Activated T-helper 2 cell treated with anti-CD3 and anti-CD28 coated beads, Interferon-gamma antibody, Interleukin-2, Interleukin-4, amounts not matched to agents 10 μg/mL and 5 μg/mL and 100 μg/mL, durations not matched to agents 14 hours and 24 hours and 36 hours (primary cell): ENCODE measurements around the gene CA11. TPM values are rescaled to one million over a fixed set of nuclear protein-coding genes. Genes with fewer than 3 reads are reported as not detected.
A peak's percentile ranks its signal among the peaks of the same experiment; 100 is the strongest.
"Not testable (repeated sequence)": the region's sequence is repeated elsewhere in the genome, so short reads cannot be mapped to it uniquely, and the experiment has no call there.

ENCODE experiments used
- DNase-seq: peaks from one replicate; pipeline ENCODE4 v3.0.0; 2021; ENCODE audit warnings: low spot score
- H3K27ac Mint-ChIP-seq: one replicate; pipeline ENCODE4 v1.8.0; 2021; ENCODE audit warnings: mixed read lengths
- H3K27me3 Mint-ChIP-seq: one replicate; pipeline ENCODE4 v1.8.0; 2021; ENCODE audit warnings: low read depth, mixed read lengths
- H3K36me3 Mint-ChIP-seq: one replicate; pipeline ENCODE4 v1.8.0; 2021; ENCODE audit warnings: low read depth, mixed read lengths
- H3K4me1 Mint-ChIP-seq: one replicate; pipeline ENCODE4 v1.8.0; 2021; ENCODE audit warnings: low read depth, mixed read lengths
- H3K4me3 Mint-ChIP-seq: one replicate; pipeline ENCODE4 v1.8.0; 2021; ENCODE audit warnings: low read depth, mild to moderate bottlenecking, moderate library complexity, mixed read lengths
- H3K9me3 Mint-ChIP-seq: one replicate; pipeline ENCODE4 v1.8.0; 2021; ENCODE audit warnings: mixed read lengths
- intact Hi-C: fragments of 100-400 bp; cut with micrococcal nuclease; formaldehyde crosslinking; loops from one replicate; pipeline ENCODE4 v1.15.1; 2023
- total RNA-seq: library from RNA; stranded (reverse); gene quantifications from 2 replicates; pipeline ENCODE4 v1.2.3, GENCODE V29; 2022

The CA11 gene
- 5.4 and 6.5 TPM in 2 replicates for total RNA-seq

DNA sequence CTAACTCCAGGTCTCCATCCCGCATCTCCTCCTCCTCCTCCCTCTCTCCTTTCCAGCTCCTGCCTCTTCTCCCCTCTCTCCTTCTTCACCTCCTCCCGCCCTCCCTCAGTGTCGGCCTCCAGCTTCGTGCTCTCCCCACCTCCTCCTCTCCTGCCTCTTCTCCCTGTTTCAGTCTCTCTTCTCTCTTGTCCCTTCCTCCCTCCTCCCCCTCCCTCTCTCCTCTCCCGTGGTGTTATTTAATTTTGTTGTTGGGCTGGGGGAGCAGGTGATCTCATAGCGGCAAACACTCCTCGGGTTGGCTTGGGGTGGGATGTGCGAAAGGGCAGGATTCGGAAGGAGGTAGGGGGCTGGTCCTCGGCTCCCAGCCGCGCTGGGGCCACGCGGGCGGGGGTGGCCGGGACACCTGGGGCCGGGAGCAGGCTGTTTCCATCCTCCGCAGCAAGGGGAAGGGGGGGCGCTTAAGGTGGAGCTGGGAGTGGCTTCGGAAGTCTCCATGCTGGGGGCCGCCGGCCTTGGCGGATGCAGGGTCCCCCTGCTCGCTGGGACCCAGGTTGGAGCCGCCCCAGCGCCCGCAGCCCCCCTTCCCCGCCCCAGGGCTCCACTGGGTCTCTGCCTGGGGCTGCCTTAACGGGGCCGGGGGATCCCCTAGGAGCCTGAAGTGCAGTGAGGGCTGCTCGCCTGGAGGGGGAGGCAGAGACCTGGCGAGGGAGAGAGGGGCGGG is at the start of gene CA11:
Gene CA11, minus strand, starts transcription at position 187 of the 721 bp plus-strand sequence. CDS start 555 bp downstream, outside the sequence.
- Mint-ChIP-seq H3K27me3 (peaks cover 4% of the 10 kb centered on the region), H3K27ac (peak within 1 kb of the TSS; percentile 81), H3K4me1 (peaks cover 31% of the 10 kb centered on the region), H3K9me3 (no peaks in the 10 kb centered on the region), H3K36me3 (no peaks in the 10 kb centered on the region), H3K4me3 (peak within 1 kb of the TSS; percentile 75)
- intact Hi-C loops, result loop anchor here (1.0 to 5.0 kb wide), 6 partner anchors 8 to 197 kb away; no protein-coding TSS in a partner anchor
- peak; percentile 88 for DNase-seq

DNA sequence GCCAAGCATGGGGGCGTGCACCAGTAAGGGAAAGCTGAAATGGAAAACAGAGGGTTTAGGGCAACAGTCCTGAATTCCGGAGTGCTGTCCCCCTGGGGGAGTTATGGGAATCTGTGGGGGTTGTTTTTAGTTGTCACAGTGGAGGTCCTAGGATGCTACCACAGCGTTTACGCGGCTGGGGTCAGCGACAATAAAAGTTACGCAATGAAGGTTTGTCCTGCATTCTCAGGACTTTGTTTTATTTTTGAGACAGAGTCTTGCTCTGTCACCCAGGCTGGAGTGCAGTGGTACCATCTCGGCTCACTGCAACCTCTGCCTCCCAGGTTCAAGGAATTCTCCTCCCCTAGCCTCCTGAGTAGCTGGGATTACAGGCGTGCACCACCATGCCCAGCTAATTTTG is 47.6 kb upstream of the CA11 start:
- intact Hi-C loops, H3K4me3 Mint-ChIP-seq, H3K36me3 Mint-ChIP-seq, H3K9me3 Mint-ChIP-seq, H3K27ac Mint-ChIP-seq, H3K4me1 Mint-ChIP-seq, DNase-seq: not testable (repeated sequence)
- peaks cover 13% of the 10 kb centered on the region for H3K27me3 Mint-ChIP-seq

DNA sequence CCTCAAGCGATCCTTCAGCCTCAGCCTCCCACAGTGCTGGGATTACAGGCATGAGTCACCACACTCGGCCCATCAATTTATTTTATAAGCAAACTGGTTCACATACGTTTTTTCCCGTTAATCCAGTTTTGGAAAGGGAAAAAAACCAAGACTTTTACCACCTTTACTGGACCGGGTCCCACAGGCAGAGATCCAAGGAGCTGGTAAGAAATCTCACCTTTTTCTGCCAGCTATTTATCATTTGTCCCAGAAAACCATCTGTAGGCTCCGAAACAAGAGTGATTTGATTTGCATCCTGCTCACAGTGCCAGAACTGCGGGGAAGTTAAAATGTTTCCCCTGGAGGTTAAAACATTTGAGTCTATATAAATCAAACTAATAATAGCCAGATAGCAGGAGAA is 43.5 kb upstream of the CA11 start:
- no peaks in the 10 kb centered on the region for H3K36me3 Mint-ChIP-seq
- H3K27me3 Mint-ChIP-seq, result peaks cover 4% of the 10 kb centered on the region
- no peak overlapping the region for H3K27ac Mint-ChIP-seq
- no peak overlapping the region for H3K4me3 Mint-ChIP-seq
- DNase-seq, result no peak
- H3K9me3 Mint-ChIP-seq, result no peaks in the 10 kb centered on the region
- no peaks in the 10 kb centered on the region for H3K4me1 Mint-ChIP-seq
- intact Hi-C loops, result no loop called here

DNA sequence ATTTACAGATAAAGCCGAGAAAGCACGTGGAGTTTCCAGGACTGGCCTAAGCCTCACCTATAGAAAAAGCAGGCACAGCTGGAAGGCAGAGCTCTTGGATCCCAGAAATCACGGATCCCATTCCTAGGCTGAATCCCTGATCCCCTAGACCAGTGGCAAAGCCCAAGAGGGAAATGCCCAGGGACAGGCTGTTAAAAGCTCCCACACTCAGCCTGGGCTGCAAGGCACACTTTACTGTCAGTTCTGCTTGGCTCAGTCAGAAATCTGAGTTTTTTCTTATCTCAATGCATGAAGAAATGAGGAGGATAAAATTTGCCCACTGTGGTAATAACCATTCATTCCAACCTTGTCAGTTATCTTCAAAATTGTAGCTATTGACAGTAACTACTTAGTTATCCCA is 41.8 kb upstream of the CA11 start:
- no peaks in the 10 kb centered on the region for H3K9me3 Mint-ChIP-seq
- no peaks in the 10 kb centered on the region for H3K36me3 Mint-ChIP-seq
- no peak overlapping the region for H3K27ac Mint-ChIP-seq
- no peak for DNase-seq
- intact Hi-C loops, result no loop called here
- no peaks in the 10 kb centered on the region for H3K4me1 Mint-ChIP-seq
- no peaks in the 10 kb centered on the region for H3K27me3 Mint-ChIP-seq
- H3K4me3 Mint-ChIP-seq, result no peak overlapping the region

DNA sequence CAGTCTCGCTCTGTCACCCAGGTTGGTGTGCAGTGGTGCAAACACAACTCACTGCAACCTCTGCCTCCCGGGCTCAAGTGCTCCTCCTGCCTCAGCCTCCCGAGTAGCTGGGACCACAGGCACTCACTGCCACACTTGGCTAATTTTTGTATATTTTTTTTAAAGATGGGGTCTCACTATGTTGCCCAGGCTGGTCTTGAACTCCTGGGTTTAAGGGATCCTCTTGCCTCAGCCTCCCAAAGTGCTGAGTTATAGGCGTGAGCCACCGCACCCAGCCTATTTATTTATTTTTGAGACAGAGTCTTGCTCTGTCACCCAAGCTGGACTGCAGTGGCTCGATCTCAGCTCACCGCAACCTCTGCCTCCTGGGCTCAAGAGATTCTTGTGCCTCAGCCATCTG is 40.6 kb upstream of the CA11 start:
- H3K4me1 Mint-ChIP-seq, H3K36me3 Mint-ChIP-seq, H3K27ac Mint-ChIP-seq, H3K4me3 Mint-ChIP-seq, intact Hi-C loops, H3K9me3 Mint-ChIP-seq, DNase-seq, H3K27me3 Mint-ChIP-seq: not testable (repeated sequence)

DNA sequence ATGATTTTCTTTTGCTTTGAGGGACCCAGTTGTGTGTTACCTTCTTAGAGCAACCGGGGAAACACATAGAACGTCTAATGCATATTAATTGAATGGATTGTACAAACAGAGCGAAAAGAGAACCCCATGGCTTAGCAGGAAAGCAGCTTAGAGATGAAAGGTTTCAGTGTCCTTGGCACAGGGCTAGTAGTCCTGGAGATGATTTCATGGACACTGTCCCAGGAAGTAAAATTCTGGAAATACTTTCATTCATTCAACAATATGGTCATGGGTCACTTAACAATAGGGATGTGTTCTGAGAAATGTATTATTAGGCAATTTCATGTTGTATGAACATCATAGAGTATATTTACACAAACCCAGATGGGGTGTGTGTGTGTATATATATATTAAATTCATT is 40.1 kb upstream of the CA11 start:
- no peaks in the 10 kb centered on the region for H3K27me3 Mint-ChIP-seq
- H3K9me3 Mint-ChIP-seq, result no peaks in the 10 kb centered on the region

DNA sequence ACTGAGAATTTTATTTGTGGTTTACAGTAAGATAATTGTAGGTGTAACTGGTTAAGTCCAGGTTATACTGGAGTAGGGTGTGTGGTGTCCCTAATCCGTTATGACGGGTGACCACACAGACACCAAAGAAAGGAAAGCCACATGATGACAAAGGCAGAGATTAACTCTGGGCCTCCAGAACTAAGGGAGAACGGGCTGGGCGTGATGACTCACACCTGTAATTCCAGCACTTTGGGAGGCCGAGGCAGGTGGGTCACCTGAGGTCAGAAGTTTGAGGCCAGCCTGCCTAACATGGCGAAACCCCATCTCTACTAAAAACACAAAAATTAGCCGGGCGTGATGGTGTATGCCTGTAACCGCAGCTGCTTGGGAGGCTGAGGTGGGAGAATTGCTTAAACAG is 39.6 kb upstream of the CA11 start:
- Mint-ChIP-seq H3K4me1 (no peaks in the 10 kb centered on the region), H3K27ac (no peak overlapping the region), H3K27me3 (no peaks in the 10 kb centered on the region), H3K36me3 (no peaks in the 10 kb centered on the region), H3K9me3 (no peaks in the 10 kb centered on the region), H3K4me3 (no peak overlapping the region)
- DNase-seq, result no peak
- intact Hi-C loops, result no loop called here

More for the DNA sequence above, 40.1 kb upstream of the CA11 start:
- Mint-ChIP-seq H3K4me3 (no peak overlapping the region), H3K36me3 (no peaks in the 10 kb centered on the region), H3K27ac (no peak overlapping the region), H3K4me1 (no peaks in the 10 kb centered on the region)
- DNase-seq, result no peak
- intact Hi-C loops, result no loop called here

DNA sequence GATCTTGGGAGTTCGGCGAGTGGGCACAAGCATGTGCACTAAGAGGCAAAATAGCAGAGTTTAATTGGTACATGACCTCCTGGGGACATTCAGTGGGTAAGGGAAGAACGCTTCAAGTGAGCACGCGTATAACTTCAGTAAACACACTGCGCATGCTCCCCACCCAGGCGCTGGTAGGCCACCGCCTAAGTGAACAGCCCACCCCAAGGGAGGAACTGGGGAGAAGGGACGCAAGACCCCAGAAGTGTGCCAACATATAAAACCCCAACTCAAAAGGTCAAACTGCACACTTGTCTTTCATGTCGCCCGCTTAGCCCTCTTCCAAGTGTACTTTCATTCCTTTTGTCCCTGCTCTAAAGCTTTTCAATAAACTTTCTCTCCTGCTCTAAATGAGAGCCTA is 37.4 kb upstream of the CA11 start:
- Mint-ChIP-seq H3K36me3 (no peaks in the 10 kb centered on the region), H3K27ac (no peak overlapping the region), H3K4me3 (no peak overlapping the region), H3K4me1 (no peaks in the 10 kb centered on the region), H3K9me3 (no peaks in the 10 kb centered on the region), H3K27me3 (no peaks in the 10 kb centered on the region)
- DNase-seq, result no peak
- intact Hi-C loops, result no loop called here

DNA sequence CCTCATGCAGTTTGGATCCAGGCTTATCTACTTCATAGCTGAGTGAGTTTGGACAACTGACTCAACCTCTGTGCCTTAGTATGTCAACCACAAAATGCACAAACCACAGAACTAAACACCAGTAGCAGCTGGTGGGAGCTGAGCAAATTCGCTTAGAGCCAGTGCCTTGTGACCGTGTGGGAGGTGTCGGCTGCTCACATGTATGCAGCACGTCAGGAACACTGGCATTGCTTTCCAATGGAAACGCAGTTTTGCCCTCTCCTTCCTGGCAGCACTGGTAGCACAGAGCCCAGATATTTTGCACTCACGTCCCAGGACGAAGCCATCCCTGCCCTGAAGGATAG is 35.1 kb upstream of the CA11 start:
- H3K4me1 Mint-ChIP-seq, result no peaks in the 10 kb centered on the region

DNA sequence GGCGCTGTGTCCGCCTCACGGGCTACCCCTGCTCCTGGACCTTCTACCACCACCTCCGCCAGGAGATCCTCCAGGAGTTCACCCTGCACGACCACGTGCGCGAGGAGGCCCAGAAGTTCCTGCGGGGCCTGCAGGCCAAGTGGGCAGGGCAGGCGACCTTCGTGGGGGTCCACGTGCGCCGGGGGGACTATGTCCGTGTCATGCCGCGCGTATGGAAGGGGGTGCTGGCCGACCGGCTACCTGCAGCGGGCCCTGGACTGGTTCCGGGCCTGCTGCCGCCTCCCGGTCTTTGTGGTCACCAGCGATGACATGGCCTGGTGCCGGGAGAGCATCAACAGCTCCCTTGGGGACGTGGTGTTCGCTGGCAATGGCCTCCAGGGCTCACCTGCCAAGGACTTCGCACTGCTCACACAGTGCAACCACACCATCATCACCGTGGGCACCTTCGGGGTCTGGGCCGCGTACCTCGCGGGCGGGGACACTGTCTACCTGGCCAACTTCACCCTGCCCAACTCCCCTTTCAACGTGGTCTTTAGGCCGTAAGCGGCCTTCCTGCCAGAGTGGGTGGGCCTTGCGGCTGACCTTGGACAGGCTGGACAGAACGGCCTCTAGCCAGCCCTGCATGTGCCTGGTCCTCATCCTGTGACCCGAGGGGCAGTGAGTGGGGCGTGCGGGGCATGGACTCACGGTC is 34.6 kb upstream of the CA11 start:
- intact Hi-C loops, result no loop called here
- DNase-seq, result no peak
- no peak overlapping the region for H3K27ac Mint-ChIP-seq
- H3K27me3 Mint-ChIP-seq, result no peaks in the 10 kb centered on the region
- H3K4me3 Mint-ChIP-seq, result no peak overlapping the region
- H3K9me3 Mint-ChIP-seq, result no peaks in the 10 kb centered on the region
- no peaks in the 10 kb centered on the region for H3K36me3 Mint-ChIP-seq
- H3K4me1 Mint-ChIP-seq, result no peaks in the 10 kb centered on the region

More for the DNA sequence above, 35.1 kb upstream of the CA11 start:
- no peaks in the 10 kb centered on the region for H3K9me3 Mint-ChIP-seq
- H3K27ac Mint-ChIP-seq, result no peak overlapping the region
- H3K27me3 Mint-ChIP-seq, result no peaks in the 10 kb centered on the region
- DNase-seq, result no peak
- H3K4me3 Mint-ChIP-seq, result no peak overlapping the region
- no peaks in the 10 kb centered on the region for H3K36me3 Mint-ChIP-seq
- intact Hi-C loops, result no loop called here

DNA sequence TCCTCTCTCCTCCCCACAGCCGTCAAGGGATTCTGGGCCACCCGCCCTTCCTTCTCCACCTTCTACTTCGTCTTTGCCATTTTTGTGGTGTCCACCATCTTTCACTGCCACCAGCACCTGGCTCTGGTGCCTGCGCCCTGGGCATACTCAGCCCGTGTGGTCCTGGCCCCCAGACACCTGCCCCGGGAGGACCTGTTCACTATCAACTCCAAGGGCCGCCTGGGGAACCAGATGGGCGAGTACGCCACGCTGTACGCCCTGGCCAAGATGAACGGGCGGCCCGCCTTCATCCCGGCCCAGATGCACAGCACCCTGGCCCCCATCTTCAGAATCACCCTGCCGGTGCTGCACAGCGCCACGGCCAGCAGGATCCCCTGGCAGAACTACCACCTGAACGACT is 34.0 kb upstream of the CA11 start:
- intact Hi-C loops, H3K9me3 Mint-ChIP-seq, H3K4me1 Mint-ChIP-seq: not testable (repeated sequence)

DNA sequence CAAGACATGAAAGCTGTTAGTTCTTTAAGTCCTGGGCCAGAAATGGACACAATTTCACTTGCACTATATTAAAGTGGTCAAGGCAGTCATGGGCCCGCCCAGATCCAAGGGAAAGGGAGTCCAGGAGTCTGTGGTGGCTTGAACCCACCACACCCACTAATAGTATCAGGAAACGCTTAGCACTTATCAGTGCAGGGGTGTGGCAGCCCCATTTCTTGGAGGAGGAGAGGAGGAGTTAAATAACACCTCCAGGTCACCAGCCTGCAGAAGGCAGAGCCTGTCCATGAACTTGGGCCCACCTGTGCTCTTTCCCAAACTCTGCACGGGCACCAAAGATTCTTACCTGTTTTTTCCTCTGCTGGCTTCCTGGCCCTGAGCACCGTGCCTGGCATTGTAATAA is 32.2 kb upstream of the CA11 start:
- intact Hi-C loops, result no loop called here

More for the DNA sequence above, 34.0 kb upstream of the CA11 start:
- not testable (repeated sequence) for DNase-seq, H3K27me3 Mint-ChIP-seq, H3K36me3 Mint-ChIP-seq, H3K4me3 Mint-ChIP-seq, H3K27ac Mint-ChIP-seq

DNA sequence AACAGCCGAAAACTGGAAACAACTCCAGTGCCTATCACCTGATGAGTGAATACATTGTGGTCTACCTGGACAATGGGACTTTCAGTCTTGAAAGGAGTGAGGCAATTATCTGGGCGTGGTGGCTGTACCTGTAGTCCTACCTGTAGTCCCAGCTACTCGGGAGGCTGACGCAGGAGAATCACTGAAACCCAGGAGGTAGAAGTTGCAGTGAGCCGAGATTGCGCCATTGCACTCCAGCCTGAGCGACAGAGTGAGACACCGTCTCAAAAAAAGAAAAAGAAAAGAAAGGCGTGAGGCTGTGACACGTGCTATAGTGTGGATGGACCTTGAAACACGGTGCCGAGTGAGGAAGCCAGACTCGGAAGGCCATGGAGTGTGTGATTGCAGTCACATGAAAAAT is 30.9 kb upstream of the CA11 start:
- H3K4me1 Mint-ChIP-seq, result peaks cover 5% of the 10 kb centered on the region
- intact Hi-C loops, result no loop called here
- no peaks in the 10 kb centered on the region for H3K27me3 Mint-ChIP-seq
- no peak overlapping the region for H3K27ac Mint-ChIP-seq
- no peaks in the 10 kb centered on the region for H3K9me3 Mint-ChIP-seq
- H3K36me3 Mint-ChIP-seq, result no peaks in the 10 kb centered on the region
- DNase-seq, result no peak
- no peak overlapping the region for H3K4me3 Mint-ChIP-seq

More for the DNA sequence above, 32.2 kb upstream of the CA11 start:
- peaks cover 5% of the 10 kb centered on the region for H3K4me1 Mint-ChIP-seq
- no peaks in the 10 kb centered on the region for H3K9me3 Mint-ChIP-seq
- no peak overlapping the region for H3K4me3 Mint-ChIP-seq
- no peaks in the 10 kb centered on the region for H3K27me3 Mint-ChIP-seq
- H3K27ac Mint-ChIP-seq, result no peak overlapping the region
- H3K36me3 Mint-ChIP-seq, result no peaks in the 10 kb centered on the region
- no peak for DNase-seq
